MM.1S (cell line): Measurements from ENCODE around the gene NUP210.

Source experiments
- EZH2 ChIP-seq: fragments of 300-600 bp; sonication (generic); optimal IDR thresholded peaks from 2 replicates; pipeline ENCODE3; 2017; ENCODE audit warnings: low read depth, mild to moderate bottlenecking, antibody characterized with exemption, low read length, mixed read lengths
- EZH2phosphoT487 ChIP-seq: fragments of 300-600 bp; sonication (generic); IDR thresholded peaks from 2 replicates; pipeline ENCODE4 v1.6.1; 2018; ENCODE audit warnings: antibody characterized with exemption, low read length
- TF ChIP-seq, protein P1 (sequence below): fragments of 300-600 bp; sonication (generic); IDR thresholded peaks from 2 replicates; pipeline ENCODE4 v1.5.1; 2016; ENCODE audit warnings: antibody characterized with exemption, low read length, mixed read lengths

DNA sequence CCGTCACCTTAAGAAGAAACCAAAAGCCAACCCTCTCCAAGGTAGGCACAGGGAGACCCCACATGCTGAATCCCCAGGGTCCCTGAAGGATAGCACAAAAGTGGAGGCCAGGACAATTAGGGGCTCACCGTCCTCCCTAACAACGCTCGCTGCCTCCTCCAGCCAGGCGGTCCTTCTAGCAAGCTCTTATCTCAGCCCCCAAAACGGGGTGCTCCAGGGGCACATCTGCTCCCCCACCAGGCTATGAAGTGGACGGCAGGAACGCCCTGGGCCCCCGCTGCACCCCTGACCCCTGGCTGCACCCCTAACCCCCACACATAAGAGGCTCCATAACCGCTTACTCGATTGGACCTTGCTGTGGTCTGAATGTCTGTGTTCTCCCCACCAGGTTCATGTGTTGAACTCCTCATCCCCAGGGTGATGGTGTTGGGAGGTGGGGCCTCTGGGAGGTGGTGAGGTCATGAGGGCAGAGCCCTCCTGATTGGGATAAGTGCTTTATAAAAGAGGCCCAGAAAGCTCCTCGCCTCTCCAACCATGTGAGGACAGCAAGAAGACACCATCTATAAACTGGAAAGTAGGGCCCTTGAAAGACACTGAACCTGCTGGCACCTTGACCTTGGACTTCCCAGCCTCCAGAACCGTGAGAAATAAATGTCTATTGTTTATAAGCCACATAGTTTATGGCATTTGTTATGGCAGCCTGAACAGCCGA is 153.3 kb downstream of the NUP210 start:
- TF ChIP-seq, protein P1, sequence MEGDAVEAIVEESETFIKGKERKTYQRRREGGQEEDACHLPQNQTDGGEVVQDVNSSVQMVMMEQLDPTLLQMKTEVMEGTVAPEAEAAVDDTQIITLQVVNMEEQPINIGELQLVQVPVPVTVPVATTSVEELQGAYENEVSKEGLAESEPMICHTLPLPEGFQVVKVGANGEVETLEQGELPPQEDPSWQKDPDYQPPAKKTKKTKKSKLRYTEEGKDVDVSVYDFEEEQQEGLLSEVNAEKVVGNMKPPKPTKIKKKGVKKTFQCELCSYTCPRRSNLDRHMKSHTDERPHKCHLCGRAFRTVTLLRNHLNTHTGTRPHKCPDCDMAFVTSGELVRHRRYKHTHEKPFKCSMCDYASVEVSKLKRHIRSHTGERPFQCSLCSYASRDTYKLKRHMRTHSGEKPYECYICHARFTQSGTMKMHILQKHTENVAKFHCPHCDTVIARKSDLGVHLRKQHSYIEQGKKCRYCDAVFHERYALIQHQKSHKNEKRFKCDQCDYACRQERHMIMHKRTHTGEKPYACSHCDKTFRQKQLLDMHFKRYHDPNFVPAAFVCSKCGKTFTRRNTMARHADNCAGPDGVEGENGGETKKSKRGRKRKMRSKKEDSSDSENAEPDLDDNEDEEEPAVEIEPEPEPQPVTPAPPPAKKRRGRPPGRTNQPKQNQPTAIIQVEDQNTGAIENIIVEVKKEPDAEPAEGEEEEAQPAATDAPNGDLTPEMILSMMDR: no peak
- TF ChIP-seq EZH2 (no peak), EZH2phosphoT487 (no peak)
